Ascending aorta (tissue), 2 donors: ENCODE measurements around the gene BMAL1. TPM values are rescaled to one million over a fixed set of nuclear protein-coding genes. Genes with fewer than 3 reads are reported as not detected.

ENCODE experiments used
- DNase-seq, 2 donors: peaks; one replicate each; pipeline ENCODE4 v3.0.0-alpha.2; 2019; ENCODE audit warnings: low spot score in 2 of 2
- H3K27ac ChIP-seq, 2 donors: fragments of 200-600 bp; sonication (generic); one replicate each; pipeline ENCODE4 v1.5.1; 2016 to 2017; ENCODE audit warnings: mild to moderate bottlenecking in 1 of 2
- H3K27me3 ChIP-seq: fragments of 200-600 bp; sonication (generic); one replicate; pipeline ENCODE4 v1.5.1; 2017
- H3K36me3 ChIP-seq, 2 donors: fragments of 200-600 bp; sonication (generic); one replicate each; pipeline ENCODE4 v1.5.1; 2016
- H3K4me1 ChIP-seq, 2 donors: fragments of 200-600 bp; sonication (generic); one replicate each; pipeline ENCODE4 v1.5.1; 2016 to 2017; ENCODE audit warnings: mild to moderate bottlenecking in 1 of 2
- H3K4me3 ChIP-seq, 2 donors: fragments of 200-600 bp; sonication (generic); one replicate each; pipeline ENCODE4 v1.5.1; 2016 to 2017; ENCODE audit warnings: mild to moderate bottlenecking in 1 of 2
- H3K9me3 ChIP-seq, 2 donors: fragments of 200-600 bp; sonication (generic); one replicate each; pipeline ENCODE4 v1.5.1; 2016
- CTCF ChIP-seq, 3 experiments: fragments of 200-600 bp in 2 of 3; fragments of 450-650 bp in 1 of 3; sonication (generic) in 2 of 3; IDR thresholded peaks; one replicate each; pipeline ENCODE4 v1.5.1; 2016 to 2019; ENCODE audit warnings: antibody characterized with exemption in 3 of 3, mild to moderate bottlenecking in 1 of 3, moderate library complexity in 1 of 3
- intact Hi-C: fragments of 100-400 bp; cut with DNase I; formaldehyde crosslinking; loops from one replicate; pipeline ENCODE4 v1.15.1; 2023
- total RNA-seq: library from RNA; depleted of rRNA; stranded (reverse); fragments of >200 nt; gene quantifications from one replicate; pipeline ENCODE4 v1.1.0, GENCODE V29; 2016

BMAL1 gene
- total RNA-seq, 1 donor from 2014 or later = 15.9 TPM

- Histone ChIP-seq H3K27ac (no peak overlapping the region), H3K4me1 (no peaks in the 10 kb centered on the region), H3K4me3 (no peak overlapping the region), H3K36me3 (no peaks in the 10 kb centered on the region), H3K27me3 (no peaks in the 10 kb centered on the region), H3K9me3 (no peaks in the 10 kb centered on the region)
- peak in 1 of 2 donors; percentile 40 for DNase-seq
- intact Hi-C loops = no loop called here
- no peak for TF ChIP-seq CTCF (IDR thresholded peaks at IDR 0.05)
Observed at GRCh38 chr11:13346470-13346869, 68.9 kb downstream of the BMAL1 start.

- DNase-seq = no peak
- Histone ChIP-seq H3K4me1 (no peaks in the 10 kb centered on the region), H3K36me3 (peaks cover 0 to 5% of the 10 kb centered on the region in 2 donors), H3K27me3 (no peaks in the 10 kb centered on the region), H3K4me3 (no peak overlapping the region), H3K27ac (no peak overlapping the region), H3K9me3 (no peaks in the 10 kb centered on the region)
- intact Hi-C loops = no loop called here
- no peak for TF ChIP-seq CTCF (IDR thresholded peaks at IDR 0.05)
Observed at GRCh38 chr11:13347901-13348300, 70.3 kb downstream of the BMAL1 start.

GRCh38 chr11:13348305-13348704 lies 70.7 kb downstream of the BMAL1 start:
- intact Hi-C loops = no loop called here
- H3K36me3 ChIP-seq = peaks cover 0 to 5% of the 10 kb centered on the region in 2 donors
- H3K4me3 ChIP-seq = no peak overlapping the region
- no peak for TF ChIP-seq CTCF (IDR thresholded peaks at IDR 0.05)
- no peaks in the 10 kb centered on the region for H3K4me1 ChIP-seq
- no peak for DNase-seq
- no peaks in the 10 kb centered on the region for H3K27me3 ChIP-seq
- no peaks in the 10 kb centered on the region for H3K9me3 ChIP-seq
- no peak overlapping the region for H3K27ac ChIP-seq

GRCh38 chr11:13349046-13349445 lies 71.5 kb downstream of the BMAL1 start:
- no peaks in the 10 kb centered on the region for H3K4me1 ChIP-seq
- no peaks in the 10 kb centered on the region for H3K27me3 ChIP-seq
- H3K36me3 ChIP-seq = peaks cover 3 to 5% of the 10 kb centered on the region in 2 donors
- intact Hi-C loops = no loop called here
- DNase-seq = no peak
- no peak for TF ChIP-seq CTCF (IDR thresholded peaks at IDR 0.05)
- no peak overlapping the region for H3K4me3 ChIP-seq
- no peak overlapping the region for H3K27ac ChIP-seq
- no peaks in the 10 kb centered on the region for H3K9me3 ChIP-seq

GRCh38 chr11:13349581-13349980 lies 72.0 kb downstream of the BMAL1 start:
- Histone ChIP-seq H3K36me3 (peaks cover 9 to 10% of the 10 kb centered on the region in 2 donors), H3K27me3 (no peaks in the 10 kb centered on the region), H3K27ac (no peak overlapping the region), H3K4me1 (no peaks in the 10 kb centered on the region), H3K4me3 (no peak overlapping the region), H3K9me3 (no peaks in the 10 kb centered on the region)
- TF ChIP-seq CTCF (IDR thresholded peaks at IDR 0.05) = no peak
- DNase-seq = no peak
- intact Hi-C loops = no loop called here

- Histone ChIP-seq H3K27ac (no peak overlapping the region), H3K9me3 (no peaks in the 10 kb centered on the region), H3K4me1 (no peaks in the 10 kb centered on the region), H3K27me3 (no peaks in the 10 kb centered on the region), H3K36me3 (peaks cover 19 to 40% of the 10 kb centered on the region in 2 donors), H3K4me3 (no peak overlapping the region)
- intact Hi-C loops = no loop called here
- TF ChIP-seq CTCF (IDR thresholded peaks at IDR 0.05) = no peak
- DNase-seq = no peak
Observed at GRCh38 chr11:13352711-13353110, 75.1 kb downstream of the BMAL1 start.
